Neural cell (in vitro differentiated cells): Measurements from ENCODE around the gene SNTG2.

ENCODE experiments used
- CTCF ChIP-seq: fragments of 450-650 bp; IDR thresholded peaks from 2 replicates; pipeline ENCODE4 v1.5.1; 2014; ENCODE audit warnings: antibody characterized with exemption, mild to moderate bottlenecking, moderate library complexity; ENCODE audit not compliant: poor library complexity, severe bottlenecking
- EP300 ChIP-seq: fragments of 450-650 bp; conservative IDR thresholded peaks from 2 replicates; pipeline ENCODE4 v1.6.1; 2014; ENCODE audit warnings: antibody characterized with exemption, mild to moderate bottlenecking, moderate library complexity; ENCODE audit not compliant: poor library complexity, severe bottlenecking
- EZH2 ChIP-seq: fragments of 200-600, 300-800 bp; shearing (Covaris generic), sonication (generic); IDR thresholded peaks from 2 replicates; pipeline ENCODE4 v1.6.1; 2014; ENCODE audit warnings: antibody characterized with exemption, low read length, borderline replicate concordance, mild to moderate bottlenecking; ENCODE audit not compliant: insufficient read depth, poor library complexity, severe bottlenecking
- POLR2AphosphoS5 ChIP-seq: IDR thresholded peaks from 2 replicates; pipeline ENCODE4 v1.6.1; 2012
- TAF1 ChIP-seq: IDR thresholded peaks from 2 replicates; pipeline ENCODE4 v1.6.1; 2012; ENCODE audit warnings: low read depth

- TF ChIP-seq EP300 (no peak), CTCF (no peak), TAF1 (no peak), EZH2 (no peak), POLR2AphosphoS5 (no peak)
Measured at GRCh38 chr2:1010415-1010930, 59.8 kb downstream of the SNTG2 start.
